ENCODE measurements around the gene PRKCH.

DNA sequence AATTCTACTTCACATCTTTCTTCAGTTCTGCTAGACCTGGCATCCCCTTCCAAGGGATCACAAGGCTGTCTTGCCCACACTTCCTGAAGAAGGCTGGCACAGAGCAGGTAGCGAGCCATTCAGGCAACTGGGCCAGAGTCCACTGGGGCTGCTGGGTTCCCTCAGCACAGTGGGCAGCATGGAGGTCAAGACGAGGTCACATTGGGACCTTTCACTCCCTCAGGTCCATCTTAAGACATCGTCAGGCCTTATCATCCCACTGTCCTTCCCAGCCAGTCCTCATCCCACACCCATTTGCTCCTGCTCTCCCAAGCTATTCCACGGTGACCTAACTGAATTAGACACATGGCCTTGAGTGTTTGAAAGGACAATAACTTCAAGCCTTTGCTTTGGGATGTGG, 230.9 kb downstream of the PRKCH start:
- TF ChIP-seq, protein P1, sequence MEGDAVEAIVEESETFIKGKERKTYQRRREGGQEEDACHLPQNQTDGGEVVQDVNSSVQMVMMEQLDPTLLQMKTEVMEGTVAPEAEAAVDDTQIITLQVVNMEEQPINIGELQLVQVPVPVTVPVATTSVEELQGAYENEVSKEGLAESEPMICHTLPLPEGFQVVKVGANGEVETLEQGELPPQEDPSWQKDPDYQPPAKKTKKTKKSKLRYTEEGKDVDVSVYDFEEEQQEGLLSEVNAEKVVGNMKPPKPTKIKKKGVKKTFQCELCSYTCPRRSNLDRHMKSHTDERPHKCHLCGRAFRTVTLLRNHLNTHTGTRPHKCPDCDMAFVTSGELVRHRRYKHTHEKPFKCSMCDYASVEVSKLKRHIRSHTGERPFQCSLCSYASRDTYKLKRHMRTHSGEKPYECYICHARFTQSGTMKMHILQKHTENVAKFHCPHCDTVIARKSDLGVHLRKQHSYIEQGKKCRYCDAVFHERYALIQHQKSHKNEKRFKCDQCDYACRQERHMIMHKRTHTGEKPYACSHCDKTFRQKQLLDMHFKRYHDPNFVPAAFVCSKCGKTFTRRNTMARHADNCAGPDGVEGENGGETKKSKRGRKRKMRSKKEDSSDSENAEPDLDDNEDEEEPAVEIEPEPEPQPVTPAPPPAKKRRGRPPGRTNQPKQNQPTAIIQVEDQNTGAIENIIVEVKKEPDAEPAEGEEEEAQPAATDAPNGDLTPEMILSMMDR (IDR thresholded peaks at IDR 0.05; ENCODE audit: borderline replicate concordance, extremely low read depth, low read length, poor library complexity, severe bottlenecking), result no peak
- TF ChIP-seq EZH2 (IDR thresholded peaks at IDR 0.05; ENCODE audit: borderline replicate concordance, low read depth, low read length, severe bottlenecking), result no peak
